Measurements from ENCODE around the gene RNASET2. TPM values are rescaled to one million over a fixed set of nuclear protein-coding genes. Genes with fewer than 3 reads are reported as not detected.

The RNASET2 gene
- total and polyA plus RNA-seq, 2 of the 13 experiments (the other 11 are each of a cell fraction or from before 2014, with no cell fraction given) = 44.6 to 597 TPM

- TF ChIP-seq STAT6 (CRISPR knock-in tag; IDR thresholded peaks at IDR 0.05; ENCODE audit: borderline replicate concordance) (no peak), ZFAT (CRISPR knock-in tag; conservative IDR thresholded peaks at IDR 0.05) (no peak), ZNF556 (CRISPR knock-in tag; IDR thresholded peaks at IDR 0.05; ENCODE audit: borderline replicate concordance) (0 out of 2 replicates have a peak, but pooled peaks have one; percentile 91), ZNF792 (CRISPR knock-in tag; IDR thresholded peaks at IDR 0.05) (peak; percentile 83), GLMP (CRISPR knock-in tag; IDR thresholded peaks at IDR 0.05; ENCODE audit: borderline replicate concordance) (no peak), ZBTB33 (CRISPR knock-in tag; IDR thresholded peaks at IDR 0.05) (peak; percentile 3; the same call in 1 of the 2 replicates), ZNF547 (CRISPR knock-in tag; IDR thresholded peaks at IDR 0.05) (no peak; the same call in 1 of the 2 replicates), CEBPG (CRISPR knock-in tag; IDR thresholded peaks at IDR 0.05) (peak; percentile 42; the same call in 1 of the 2 replicates), MED8 (CRISPR knock-in tag; IDR thresholded peaks at IDR 0.05; ENCODE audit: insufficient replicate concordance) (peak; percentile 17), LCORL (IDR thresholded peaks at IDR 0.05) (no peak), LCORL (CRISPR knock-in tag; IDR thresholded peaks at IDR 0.05) (peak; percentile 20), ZNF772 (CRISPR knock-in tag; IDR thresholded peaks at IDR 0.05) (peak; percentile 23), HIVEP1 (CRISPR knock-in tag; IDR thresholded peaks at IDR 0.05) (peak; percentile 86), CREBL2 (CRISPR knock-in tag; IDR thresholded peaks at IDR 0.05; ENCODE audit: borderline replicate concordance) (no peak; the same call in 1 of the 2 replicates), ZNF644 (CRISPR knock-in tag; IDR thresholded peaks at IDR 0.05; ENCODE audit: low read depth) (no peak; the same call in 1 of the 2 replicates), TBX2 (CRISPR knock-in tag; IDR thresholded peaks at IDR 0.05; ENCODE audit: borderline replicate concordance) (peak; percentile 91), XRCC5 (optimal IDR thresholded peaks at IDR 0.05; ENCODE audit: low read length) (no peak), JDP2 (CRISPR knock-in tag; IDR thresholded peaks at IDR 0.05; ENCODE audit: borderline replicate concordance) (no peak; the same call in 1 of the 2 replicates), AGO1 (IDR thresholded peaks at IDR 0.05; ENCODE audit: low read depth, low read length, poor library complexity, severe bottlenecking) (peak; percentile 61), ZNF777 (CRISPR knock-in tag; IDR thresholded peaks at IDR 0.05) (no peak; the same call in 1 of the 2 replicates), ZNF839 (CRISPR knock-in tag; IDR thresholded peaks at IDR 0.05; ENCODE audit: borderline replicate concordance) (no peak)
- TF ChIP-seq, protein P1, sequence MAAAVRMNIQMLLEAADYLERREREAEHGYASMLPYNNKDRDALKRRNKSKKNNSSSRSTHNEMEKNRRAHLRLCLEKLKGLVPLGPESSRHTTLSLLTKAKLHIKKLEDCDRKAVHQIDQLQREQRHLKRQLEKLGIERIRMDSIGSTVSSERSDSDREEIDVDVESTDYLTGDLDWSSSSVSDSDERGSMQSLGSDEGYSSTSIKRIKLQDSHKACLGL (CRISPR knock-in tag; IDR thresholded peaks at IDR 0.05) = no peak
- TF ChIP-seq, protein P2, sequence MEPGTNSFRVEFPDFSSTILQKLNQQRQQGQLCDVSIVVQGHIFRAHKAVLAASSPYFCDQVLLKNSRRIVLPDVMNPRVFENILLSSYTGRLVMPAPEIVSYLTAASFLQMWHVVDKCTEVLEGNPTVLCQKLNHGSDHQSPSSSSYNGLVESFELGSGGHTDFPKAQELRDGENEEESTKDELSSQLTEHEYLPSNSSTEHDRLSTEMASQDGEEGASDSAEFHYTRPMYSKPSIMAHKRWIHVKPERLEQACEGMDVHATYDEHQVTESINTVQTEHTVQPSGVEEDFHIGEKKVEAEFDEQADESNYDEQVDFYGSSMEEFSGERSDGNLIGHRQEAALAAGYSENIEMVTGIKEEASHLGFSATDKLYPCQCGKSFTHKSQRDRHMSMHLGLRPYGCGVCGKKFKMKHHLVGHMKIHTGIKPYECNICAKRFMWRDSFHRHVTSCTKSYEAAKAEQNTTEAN (CRISPR knock-in tag; conservative IDR thresholded peaks at IDR 0.05) = no peak
Observed at GRCh38 chr6:166957087-166957804, 896 bp upstream of the RNASET2 start (continued).

Data from HepG2 (cell line).